IPS-20b (cell line): ENCODE measurements around the gene FAM124B.

Experiments used
- H3K27ac ChIP-seq: one replicate; pipeline ENCODE4 v1.5.1; 2013; ENCODE audit warnings: low read length
- H3K27me3 ChIP-seq: 2 replicates; pipeline ENCODE4 v1.6.1; 2013; ENCODE audit warnings: mild to moderate bottlenecking, low read length, inconsistent platforms; ENCODE audit not compliant: insufficient read depth
- H3K36me3 ChIP-seq: 2 replicates; pipeline ENCODE4 v1.6.1; 2013; ENCODE audit warnings: low read depth, mild to moderate bottlenecking, inconsistent platforms, low read length, moderate library complexity; ENCODE audit not compliant: insufficient read depth
- H3K4me1 ChIP-seq: 2 replicates; pipeline ENCODE4 v1.6.1; 2013; ENCODE audit warnings: mild to moderate bottlenecking, control low read depth, inconsistent platforms, low read length, moderate library complexity; ENCODE audit not compliant: insufficient read depth
- H3K4me3 ChIP-seq: 2 replicates; pipeline ENCODE4 v1.5.1; 2013; ENCODE audit warnings: mild to moderate bottlenecking, low read length, inconsistent platforms
- H3K9ac ChIP-seq: 2 replicates; pipeline ENCODE4 v1.6.1; 2013; ENCODE audit warnings: low read depth, mild to moderate bottlenecking, inconsistent platforms, low read length, moderate library complexity
- H3K9me3 ChIP-seq: 2 replicates; pipeline ENCODE4 v1.6.1; 2013; ENCODE audit warnings: mild to moderate bottlenecking, low read depth, low read length, inconsistent platforms; ENCODE audit not compliant: insufficient read depth

The FAM124B gene

GRCh38 chr2:224401641-224402342 is at the start of gene FAM124B:
Gene FAM124B, minus strand, starts transcription at chr2:224402107. Its CDS starts 339 bp downstream, at chr2:224401768.
- H3K4me3 ChIP-seq = no peak within 1 kb of the TSS

GRCh38 chr2:224449212-224450147 is 47.6 kb upstream of the FAM124B start:
- H3K27ac ChIP-seq = no peak overlapping the region
- no peaks in the 10 kb centered on the region for H3K4me1 ChIP-seq
- H3K9ac ChIP-seq = no peak overlapping the region
- H3K36me3 ChIP-seq = no peaks in the 10 kb centered on the region
- no peaks in the 10 kb centered on the region for H3K9me3 ChIP-seq
- no peaks in the 10 kb centered on the region for H3K27me3 ChIP-seq
- no peak overlapping the region for H3K4me3 ChIP-seq

More at GRCh38 chr2:224401641-224402342, at the start of gene FAM124B:
- Histone ChIP-seq H3K36me3 (no peaks in the 10 kb centered on the region), H3K9ac (no peak within 1 kb of the TSS), H3K27ac (no peak within 1 kb of the TSS), H3K27me3 (no peaks in the 10 kb centered on the region), H3K9me3 (peaks cover 4% of the 10 kb centered on the region; the same call in 1 of the 2 replicates), H3K4me1 (no peaks in the 10 kb centered on the region)

- Histone ChIP-seq H3K4me3 (no peak overlapping the region), H3K9me3 (no peaks in the 10 kb centered on the region), H3K4me1 (no peaks in the 10 kb centered on the region), H3K27ac (no peak overlapping the region), H3K9ac (no peak overlapping the region), H3K27me3 (no peaks in the 10 kb centered on the region), H3K36me3 (no peaks in the 10 kb centered on the region)
Measured at GRCh38 chr2:224448236-224448635, 46.3 kb upstream of the FAM124B start.

GRCh38 chr2:224444783-224445182 is 42.9 kb upstream of the FAM124B start:
- Histone ChIP-seq H3K4me1 (no peaks in the 10 kb centered on the region), H3K9ac (no peak overlapping the region), H3K27ac (no peak overlapping the region), H3K4me3 (no peak overlapping the region), H3K9me3 (no peaks in the 10 kb centered on the region), H3K27me3 (no peaks in the 10 kb centered on the region), H3K36me3 (no peaks in the 10 kb centered on the region)

GRCh38 chr2:224444021-224444420 is 42.1 kb upstream of the FAM124B start:
- Histone ChIP-seq H3K4me1 (no peaks in the 10 kb centered on the region), H3K9ac (no peak overlapping the region), H3K27ac (no peak overlapping the region), H3K36me3 (no peaks in the 10 kb centered on the region), H3K9me3 (no peaks in the 10 kb centered on the region), H3K27me3 (no peaks in the 10 kb centered on the region), H3K4me3 (no peak overlapping the region)

GRCh38 chr2:224442071-224442967 is 40.4 kb upstream of the FAM124B start:
- H3K4me3 ChIP-seq = no peak overlapping the region
- no peak overlapping the region for H3K9ac ChIP-seq
- H3K4me1 ChIP-seq = no peaks in the 10 kb centered on the region
- H3K27me3 ChIP-seq = no peaks in the 10 kb centered on the region
- no peak overlapping the region for H3K27ac ChIP-seq
- no peaks in the 10 kb centered on the region for H3K9me3 ChIP-seq
- no peaks in the 10 kb centered on the region for H3K36me3 ChIP-seq

- Histone ChIP-seq H3K4me3 (no peak overlapping the region), H3K9me3 (no peaks in the 10 kb centered on the region), H3K9ac (no peak overlapping the region)
Measured at GRCh38 chr2:224440988-224441387, 39.1 kb upstream of the FAM124B start.

GRCh38 chr2:224438726-224439125 is 36.8 kb upstream of the FAM124B start:
- Histone ChIP-seq H3K36me3 (no peaks in the 10 kb centered on the region), H3K27me3 (no peaks in the 10 kb centered on the region), H3K27ac (no peak overlapping the region), H3K4me3 (no peak overlapping the region), H3K9me3 (no peaks in the 10 kb centered on the region), H3K9ac (no peak overlapping the region), H3K4me1 (peaks cover 8% of the 10 kb centered on the region; the same call in 1 of the 2 replicates)

More at GRCh38 chr2:224440988-224441387, 39.1 kb upstream of the FAM124B start:
- H3K4me1 ChIP-seq = no peaks in the 10 kb centered on the region
- H3K36me3 ChIP-seq = no peaks in the 10 kb centered on the region
- no peak overlapping the region for H3K27ac ChIP-seq
- H3K27me3 ChIP-seq = no peaks in the 10 kb centered on the region

- Histone ChIP-seq H3K9ac (no peak overlapping the region), H3K27ac (no peak overlapping the region), H3K4me1 (peaks cover 12% of the 10 kb centered on the region; the same call in 1 of the 2 replicates), H3K36me3 (no peaks in the 10 kb centered on the region), H3K4me3 (no peak overlapping the region), H3K9me3 (no peaks in the 10 kb centered on the region), H3K27me3 (no peaks in the 10 kb centered on the region)
Measured at GRCh38 chr2:224436634-224437033, 34.7 kb upstream of the FAM124B start.

GRCh38 chr2:224434618-224435017 is 32.7 kb upstream of the FAM124B start:
- Histone ChIP-seq H3K4me3 (no peak overlapping the region), H3K27ac (no peak overlapping the region), H3K27me3 (no peaks in the 10 kb centered on the region), H3K9me3 (peaks cover 11% of the 10 kb centered on the region), H3K4me1 (peaks cover 12% of the 10 kb centered on the region; the same call in 1 of the 2 replicates), H3K9ac (peak overlapping the region; percentile 52; the same call in 1 of the 2 replicates), H3K36me3 (no peaks in the 10 kb centered on the region)

- Histone ChIP-seq H3K9me3 (peaks cover 11% of the 10 kb centered on the region), H3K36me3 (no peaks in the 10 kb centered on the region), H3K4me3 (peak overlapping the region; percentile 30; the same call in 1 of the 2 replicates), H3K9ac (peak overlapping the region; percentile 57; the same call in 1 of the 2 replicates), H3K27me3 (no peaks in the 10 kb centered on the region), H3K4me1 (peaks cover 12% of the 10 kb centered on the region; the same call in 1 of the 2 replicates), H3K27ac (peak overlapping the region; percentile 52)
Measured at GRCh38 chr2:224433442-224433841, 31.5 kb upstream of the FAM124B start.
